NCI-H526 (cell line): ENCODE results near the gene OPCML.

Experiments used
- DNase-seq, 2 experiments: peaks; one replicate each; lab custom pipeline; 2025; lab: John Stamatoyannopoulos, UW

Gene OPCML

GRCh38 chr11:133034929-133035328 is 497.4 kb downstream of the OPCML start:
- DNase-seq, result no peak

- peak in 1 of 2 experiments; percentile 20 for DNase-seq
Measured at GRCh38 chr11:133029107-133029506, 503.2 kb downstream of the OPCML start.

GRCh38 chr11:133026952-133027351 is 505.3 kb downstream of the OPCML start:
- DNase-seq, result no peak

- DNase-seq, result no peak
Measured at GRCh38 chr11:133024301-133024700, 508.0 kb downstream of the OPCML start.

- DNase-seq, result no peak
Measured at GRCh38 chr11:133023232-133023631, 509.1 kb downstream of the OPCML start.

- no peak for DNase-seq
Measured at GRCh38 chr11:133021553-133021952, 510.7 kb downstream of the OPCML start.

- no peak for DNase-seq
Measured at GRCh38 chr11:133020372-133020714, 512.0 kb downstream of the OPCML start.

- DNase-seq, result no peak
Measured at GRCh38 chr11:133019545-133020371, 512.5 kb downstream of the OPCML start.

GRCh38 chr11:133015457-133015856 is 516.8 kb downstream of the OPCML start:
- no peak for DNase-seq

- no peak for DNase-seq
Measured at GRCh38 chr11:133014337-133014736, 518.0 kb downstream of the OPCML start.

GRCh38 chr11:133012803-133013202 is 519.5 kb downstream of the OPCML start:
- no peak for DNase-seq

GRCh38 chr11:133011604-133012003 is 520.7 kb downstream of the OPCML start:
- DNase-seq, result no peak

GRCh38 chr11:133007027-133007584 is 525.2 kb downstream of the OPCML start:
- no peak for DNase-seq

GRCh38 chr11:133004369-133004768 is 527.9 kb downstream of the OPCML start:
- no peak for DNase-seq

- no peak for DNase-seq
Measured at GRCh38 chr11:132999516-132999915, 532.8 kb downstream of the OPCML start.

- no peak for DNase-seq
Measured at GRCh38 chr11:132999031-132999430, 533.3 kb downstream of the OPCML start.

- DNase-seq, result no peak
Measured at GRCh38 chr11:132997396-132997795, 534.9 kb downstream of the OPCML start.

GRCh38 chr11:132994966-132995365 is 537.3 kb downstream of the OPCML start:
- DNase-seq, result no peak

- DNase-seq, result peak; percentile 52 to 61
Measured at GRCh38 chr11:132993991-132994502, 538.3 kb downstream of the OPCML start.

GRCh38 chr11:132992838-132993631 is 539.3 kb downstream of the OPCML start:
- peak in 1 of 2 experiments; percentile 33 for DNase-seq

- no peak for DNase-seq
Measured at GRCh38 chr11:132988411-132988810, 543.9 kb downstream of the OPCML start.

GRCh38 chr11:132987936-132988335 is 544.4 kb downstream of the OPCML start:
- DNase-seq, result no peak

- no peak for DNase-seq
Measured at GRCh38 chr11:132983641-132983978, 548.7 kb downstream of the OPCML start.
